ENCODE results near the gene OR10AG1. TPM values are rescaled to one million over a fixed set of nuclear protein-coding genes. Genes with fewer than 3 reads are reported as not detected.

OR10AG1 gene
- total and polyA plus RNA-seq, 2 donors (not counting 3 experiments of a cell fraction or from before 2014, with no cell fraction given): not detected

- no peak overlapping the region for H3K4me3 ChIP-seq (replicated peaks in 1 of 3; ENCODE audit: insufficient read depth in 1 of 3, low read depth in 1 of 3, low read length in 3 of 3)
- DNase-seq (ENCODE audit: low read depth, low spot score) (no peak), FAIRE-seq (no peak)
- H3K9me3 ChIP-seq (replicated peaks; ENCODE audit: control insufficient read depth, insufficient read depth, low read length): peaks cover 4% of the 10 kb centered on the region
- intact Hi-C loops (cut with micrococcal nuclease) (no loop called here), dilution Hi-C loops (cut with MboI; ENCODE audit: extremely low pct_ligation_motif_present, low sequenced_read_pairs) (no loop called here)
- no peaks in the 10 kb centered on the region for H3K4me1 ChIP-seq (ENCODE audit: control insufficient read depth, extremely low read depth, insufficient read depth, low read length)
- no peak overlapping the region for H3K4me2 ChIP-seq (ENCODE audit: insufficient read depth, low read length)
- H3K9ac ChIP-seq (replicated peaks; ENCODE audit: extremely low read depth, insufficient read depth, low read length): no peak overlapping the region
- BruUV-seq (replicated peaks): no TSS peak
- no peak for TF ChIP-seq GATA2 (IDR thresholded peaks at IDR 0.05; ENCODE audit: insufficient read depth, insufficient read length, low read depth, low read length)
- TF ChIP-seq MYC (IDR thresholded peaks at IDR 0.05; ENCODE audit: low read depth, low read length): no peak
- no peak for TF ChIP-seq FOS (IDR thresholded peaks at IDR 0.05; ENCODE audit: borderline replicate concordance, insufficient read depth, low read length)
- TF ChIP-seq MAX (IDR thresholded peaks at IDR 0.05; ENCODE audit: insufficient read depth, insufficient read length): no peak
- TF ChIP-seq POLR2A (IDR thresholded peaks at IDR 0.05; ENCODE audit: low read depth, low read length): no peak
- TF ChIP-seq JUN (IDR thresholded peaks at IDR 0.05; ENCODE audit: borderline replicate concordance, insufficient read depth, insufficient read length, low read depth): no peak
- TF ChIP-seq EZH2 (IDR thresholded peaks at IDR 0.05; ENCODE audit: borderline replicate concordance, low read depth, low read length, severe bottlenecking): no peak
- TF ChIP-seq POLR2AphosphoS5 (IDR thresholded peaks at IDR 0.05; ENCODE audit: insufficient read depth, low read depth, low read length): no peak
- TF ChIP-seq CTCF (IDR thresholded peaks at IDR 0.05; ENCODE audit: extremely low read depth in 1 of 2, insufficient read depth in 1 of 2, low read depth in 1 of 2, low read length in 2 of 2): no peak
- H3K79me2 ChIP-seq (ENCODE audit: control insufficient read depth, insufficient read depth, low read length): no peaks in the 10 kb centered on the region
- no peaks in the 10 kb centered on the region for H3K9me1 ChIP-seq (replicated peaks; ENCODE audit: control insufficient read depth, extremely low read depth, insufficient read depth, low read length)
- H3K27ac ChIP-seq (ENCODE audit: insufficient read depth, low read depth, low read length): no peak overlapping the region
- no peaks in the 10 kb centered on the region for H3K36me3 ChIP-seq (ENCODE audit: control insufficient read depth in 2 of 2, extremely low read depth in 1 of 2, insufficient read depth in 2 of 2, low read length in 2 of 2)
- no peaks in the 10 kb centered on the region for H3K27me3 ChIP-seq (ENCODE audit: control insufficient read depth in 2 of 2, insufficient read depth in 2 of 2, low read length in 2 of 2)
- no peak overlapping the region for H2AFZ ChIP-seq (ENCODE audit: low read depth, low read length)
- ChIA-PET CTCF (no interaction called here), POLR2A (no interaction called here)
- no peaks in the 10 kb centered on the region for H4K20me1 ChIP-seq (replicated peaks; ENCODE audit: control insufficient read depth, extremely low read depth, insufficient read depth, low read length)
Measured at GRCh38 chr11:55949330-55949729, 20.4 kb downstream of the OR10AG1 start.
